MM.1S (cell line): Measurements from ENCODE around the gene CLDN6.

Experiments used
- DNase-seq: peaks from one replicate; pipeline ENCODE4 v3.0.0-alpha.2; 2015
- H2AFZ ChIP-seq: fragments of 300-600 bp; sonication (generic); 2 replicates; pipeline ENCODE4 v1.6.0; 2016; ENCODE audit warnings: antibody characterized with exemption, low read length
- H3F3A ChIP-seq: fragments of 300-600 bp; sonication (generic); 2 replicates; pipeline ENCODE4 v1.6.1; 2016; ENCODE audit warnings: mild to moderate bottlenecking, antibody characterized with exemption, low read length, moderate library complexity, mixed read lengths; ENCODE audit not compliant: insufficient read depth
- H3K27ac ChIP-seq: fragments of 300-600 bp; sonication (generic); 2 replicates; pipeline ENCODE4 v1.5.1; 2016; ENCODE audit warnings: mild to moderate bottlenecking, low read length
- H3K27me3 ChIP-seq: fragments of 300-600 bp; sonication (generic); replicated peaks from 2 replicates; pipeline ENCODE4 v1.6.0; 2016; ENCODE audit warnings: low read length; ENCODE audit not compliant: insufficient read depth
- H3K36me3 ChIP-seq: fragments of 300-600 bp; sonication (generic); replicated peaks from 2 replicates; pipeline ENCODE4 v1.6.1; 2016; ENCODE audit warnings: mild to moderate bottlenecking, low read length, mixed read lengths; ENCODE audit not compliant: insufficient read depth
- H3K4me1 ChIP-seq: fragments of 300-600 bp; sonication (generic); 2 replicates; pipeline ENCODE4 v1.6.1; 2016; ENCODE audit warnings: low read length, mixed read lengths
- H3K4me2 ChIP-seq: fragments of 300-600 bp; sonication (generic); 2 replicates; pipeline ENCODE4 v1.6.0; 2016; ENCODE audit warnings: low read depth, low read length
- H3K4me3 ChIP-seq: fragments of 300-600 bp; sonication (generic); 2 replicates; pipeline ENCODE4 v1.5.1; 2016; ENCODE audit warnings: low read length, mixed read lengths
- H3K79me2 ChIP-seq: fragments of 300-600 bp; sonication (generic); 2 replicates; pipeline ENCODE4 v1.6.1; 2016; ENCODE audit warnings: mixed run types, low read length, mixed read lengths
- H3K9ac ChIP-seq: fragments of 300-600 bp; sonication (generic); 2 replicates; pipeline ENCODE4 v1.6.1; 2016; ENCODE audit warnings: low read length, mixed read lengths
- H3K9me2 ChIP-seq: fragments of 300-600 bp; sonication (generic); replicated peaks from 2 replicates; pipeline ENCODE4 v1.6.1; 2016; ENCODE audit warnings: mild to moderate bottlenecking, low read length, mixed read lengths; ENCODE audit not compliant: insufficient read depth
- H3K9me3 ChIP-seq: fragments of 300-600 bp; sonication (generic); replicated peaks from 2 replicates; pipeline ENCODE4 v1.6.1; 2016; ENCODE audit warnings: mild to moderate bottlenecking, low read length, mixed read lengths; ENCODE audit not compliant: insufficient read depth
- H4K20me1 ChIP-seq: fragments of 300-600 bp; sonication (generic); 2 replicates; pipeline ENCODE4 v1.6.1; 2016; ENCODE audit warnings: mild to moderate bottlenecking, low read length, moderate library complexity, mixed read lengths; ENCODE audit not compliant: insufficient read depth
- CTCF ChIP-seq: fragments of 300-600 bp; sonication (generic); IDR thresholded peaks from 2 replicates; pipeline ENCODE4 v1.5.1; 2016; ENCODE audit warnings: antibody characterized with exemption, low read length, mixed read lengths
- EZH2 ChIP-seq: fragments of 300-600 bp; sonication (generic); optimal IDR thresholded peaks from 2 replicates; pipeline ENCODE3; 2017; ENCODE audit warnings: low read depth, mild to moderate bottlenecking, antibody characterized with exemption, low read length, mixed read lengths
- EZH2phosphoT487 ChIP-seq: fragments of 300-600 bp; sonication (generic); IDR thresholded peaks from 2 replicates; pipeline ENCODE4 v1.6.1; 2018; ENCODE audit warnings: antibody characterized with exemption, low read length

Gene CLDN6

GRCh38 chr16:3027983-3028715 is 10.2 kb upstream of the CLDN6 start:
- no peak overlapping the region for H3K27ac ChIP-seq
- H3K9ac ChIP-seq: no peak overlapping the region
- no peaks in the 10 kb centered on the region for H3K36me3 ChIP-seq
- H3K79me2 ChIP-seq: no peaks in the 10 kb centered on the region
- H3K4me1 ChIP-seq: peaks cover 4% of the 10 kb centered on the region
- H2AFZ ChIP-seq: no peak overlapping the region
- TF ChIP-seq EZH2phosphoT487 (no peak), CTCF (peak; percentile 79)
- 0 out of 2 replicates have a peak, but pooled peaks cover 6% of the 10 kb centered on the region for H3F3A ChIP-seq
- H3K9me2 ChIP-seq: no peaks in the 10 kb centered on the region
- H3K27me3 ChIP-seq: peaks cover 52% of the 10 kb centered on the region
- H4K20me1 ChIP-seq: no peaks in the 10 kb centered on the region
- no peaks in the 10 kb centered on the region for H3K9me3 ChIP-seq
- no peak overlapping the region for H3K4me3 ChIP-seq
- peak overlapping the region; percentile 50 for H3K4me2 ChIP-seq
- DNase-seq: peak; percentile 90

- no peaks in the 10 kb centered on the region for H3K36me3 ChIP-seq
- 0 out of 2 replicates have a peak, but pooled peaks cover 13% of the 10 kb centered on the region for H3F3A ChIP-seq
- no peak overlapping the region for H3K4me3 ChIP-seq
- H3K9ac ChIP-seq: no peak overlapping the region
- no peaks in the 10 kb centered on the region for H3K9me2 ChIP-seq
- H2AFZ ChIP-seq: no peak overlapping the region
- no peaks in the 10 kb centered on the region for H3K79me2 ChIP-seq
- H3K27me3 ChIP-seq: peaks cover 45% of the 10 kb centered on the region
- TF ChIP-seq EZH2phosphoT487 (no peak), EZH2 (no peak), CTCF (no peak)
- no peaks in the 10 kb centered on the region for H3K9me3 ChIP-seq
- H3K27ac ChIP-seq: no peak overlapping the region
- H3K4me1 ChIP-seq: peaks cover 4% of the 10 kb centered on the region
- H4K20me1 ChIP-seq: no peaks in the 10 kb centered on the region
- no peak overlapping the region for H3K4me2 ChIP-seq
- no peak for DNase-seq
Measured at GRCh38 chr16:3027489-3027795, 9.5 kb upstream of the CLDN6 start.

GRCh38 chr16:3026609-3027488 is 8.9 kb upstream of the CLDN6 start:
- Histone ChIP-seq H3K9me2 (no peaks in the 10 kb centered on the region), H3K36me3 (no peaks in the 10 kb centered on the region), H3F3A (0 out of 2 replicates have a peak, but pooled peaks cover 14% of the 10 kb centered on the region), H3K9ac (no peak overlapping the region), H3K4me3 (no peak overlapping the region), H3K79me2 (no peaks in the 10 kb centered on the region), H4K20me1 (no peaks in the 10 kb centered on the region), H3K4me1 (peaks cover 4% of the 10 kb centered on the region), H3K4me2 (no peak overlapping the region), H3K9me3 (no peaks in the 10 kb centered on the region), H3K27me3 (peaks cover 39% of the 10 kb centered on the region), H3K27ac (no peak overlapping the region), H2AFZ (no peak overlapping the region)
- no peak for DNase-seq
- no peak for TF ChIP-seq CTCF
